Daoy (cell line): ENCODE data around the gene TCHP. TPM values are rescaled to one million over a fixed set of nuclear protein-coding genes. Genes with fewer than 3 reads are reported as not detected.
A peak's percentile ranks its signal among the peaks of the same experiment; 100 is the strongest.
"Not testable (repeated sequence)": the region's sequence is repeated elsewhere in the genome, so short reads cannot be mapped to it uniquely, and the experiment has no call there.

Experiments used
- DNase-seq: peaks from one replicate; pipeline ENCODE4 v3.0.0-alpha.2; 2015; ENCODE audit warnings: low read depth
- total RNA-seq: library from RNA; depleted of rRNA; stranded (reverse); fragments of >200 nt; shearing (Covaris generic); gene quantifications from 2 replicates; pipeline ENCODE4 v1.2.3, GENCODE V29; 2014

The TCHP gene
- total RNA-seq, 1 experiment from 2014 or later, result 37.3 TPM

- no peak for DNase-seq
Measured at GRCh38 chr12:109910254-109910968, 10.3 kb downstream of the TCHP start.

GRCh38 chr12:109910969-109911348, 10.9 kb downstream of the TCHP start:
- peak; percentile 55 for DNase-seq

- no peak for DNase-seq
Measured at GRCh38 chr12:109912855-109913321, 12.8 kb downstream of the TCHP start.

DNA sequence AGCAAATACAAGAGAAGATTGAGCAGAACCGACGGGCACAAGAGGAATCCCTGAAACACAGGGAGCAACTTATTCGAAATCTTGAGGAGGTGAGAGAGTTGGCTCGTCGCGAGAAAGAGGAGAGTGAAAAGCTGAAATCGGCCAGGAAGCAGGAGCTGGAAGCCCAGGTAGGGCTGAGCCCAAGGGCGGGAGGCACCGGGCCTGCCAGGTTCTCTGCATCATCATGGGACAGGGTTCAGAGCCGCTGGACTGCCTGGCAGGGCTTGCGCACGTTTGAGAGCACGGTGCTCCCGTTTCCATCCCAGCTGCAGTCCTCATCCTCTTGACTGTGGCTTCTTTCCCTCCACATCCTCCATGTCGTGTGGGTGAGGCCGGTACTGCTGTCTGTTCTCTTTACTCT, 14.4 kb downstream of the TCHP start:
- DNase-seq, result no peak

DNA sequence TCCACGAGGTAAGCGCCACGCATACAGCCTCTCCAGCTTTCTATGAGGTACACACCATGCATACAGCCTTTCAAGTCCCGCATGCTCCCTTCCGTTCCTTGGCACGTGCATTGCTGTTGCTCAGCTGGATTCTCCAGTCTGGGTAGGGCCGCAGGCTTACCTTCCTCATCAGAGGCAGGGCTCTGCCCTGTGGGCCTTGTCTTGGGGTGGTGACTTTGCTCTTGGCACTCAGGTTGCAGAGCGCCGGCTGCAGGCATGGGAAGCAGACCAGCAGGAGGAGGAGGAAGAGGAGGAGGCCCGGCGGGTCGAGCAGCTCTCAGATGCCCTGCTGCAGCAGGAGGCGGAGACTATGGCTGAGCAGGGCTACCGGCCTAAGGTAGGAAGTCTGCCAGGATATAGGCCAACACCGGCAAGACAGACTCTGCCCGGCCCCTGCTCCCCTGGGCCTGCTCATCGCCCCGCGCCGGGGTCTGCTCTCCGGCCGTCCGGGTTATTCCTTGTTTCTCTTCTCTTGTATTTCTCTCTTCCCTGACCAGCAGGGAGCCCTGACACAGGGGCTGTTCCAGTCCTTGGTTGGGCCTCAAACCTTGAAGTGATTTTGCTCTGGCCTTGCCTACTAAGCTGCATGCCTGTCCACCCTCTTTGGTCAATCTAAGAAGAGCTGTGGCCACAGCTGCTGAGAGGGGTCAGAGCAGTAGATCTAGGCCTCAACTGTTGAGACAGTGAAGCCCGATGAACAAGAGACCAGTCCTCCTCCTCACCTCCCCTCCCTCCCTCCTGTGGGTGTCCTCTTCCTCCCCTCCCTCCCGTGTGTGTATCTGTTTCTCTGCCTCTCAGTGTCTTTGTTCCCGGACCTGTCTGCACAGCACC, 15.3 kb downstream of the TCHP start:
- DNase-seq, result no peak

DNA sequence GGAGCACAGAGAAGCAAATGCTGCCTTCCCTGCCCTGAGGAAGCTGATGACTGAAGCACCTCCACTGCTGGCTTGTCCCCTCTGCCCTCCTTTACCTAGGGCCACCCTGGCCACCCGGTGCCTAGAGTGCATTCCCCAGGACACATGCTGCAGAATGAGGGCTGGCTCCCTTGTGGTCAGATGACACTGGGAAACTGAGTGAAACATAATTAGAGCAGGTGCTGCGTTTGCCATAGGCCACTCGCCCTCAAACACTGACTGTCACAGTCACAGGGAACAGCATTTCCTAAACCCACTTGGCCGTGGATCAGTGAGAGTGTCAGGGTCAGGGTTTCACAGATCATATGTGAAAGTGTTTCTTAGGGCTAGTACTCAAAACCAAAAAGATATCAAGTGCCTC, 16.0 kb downstream of the TCHP start:
- no peak for DNase-seq

GRCh38 chr12:109919456-109919855, 19.4 kb downstream of the TCHP start:
- no peak for DNase-seq

- DNase-seq, result no peak
Measured at GRCh38 chr12:109920261-109920780, 20.2 kb downstream of the TCHP start.

DNA sequence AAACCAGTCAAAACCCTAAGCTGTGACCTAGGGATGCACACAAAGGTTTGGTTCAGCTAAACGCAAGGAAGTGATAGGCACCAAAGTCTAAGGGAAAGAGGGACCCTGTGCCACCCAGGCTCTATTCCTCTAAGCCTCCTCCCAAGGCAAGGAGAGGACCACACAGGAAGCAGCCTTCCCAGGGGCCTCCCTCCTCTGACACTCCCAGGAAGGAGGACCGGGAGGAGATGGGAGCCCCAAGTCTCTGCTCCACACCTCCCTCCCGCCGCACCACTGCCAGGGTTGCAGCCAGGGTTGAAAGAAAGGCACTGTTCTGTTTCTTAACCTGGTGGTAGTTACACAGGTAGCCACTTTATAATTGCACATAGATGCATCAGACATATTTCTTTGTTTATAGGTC, 21.9 kb downstream of the TCHP start:
- no peak for DNase-seq

DNA sequence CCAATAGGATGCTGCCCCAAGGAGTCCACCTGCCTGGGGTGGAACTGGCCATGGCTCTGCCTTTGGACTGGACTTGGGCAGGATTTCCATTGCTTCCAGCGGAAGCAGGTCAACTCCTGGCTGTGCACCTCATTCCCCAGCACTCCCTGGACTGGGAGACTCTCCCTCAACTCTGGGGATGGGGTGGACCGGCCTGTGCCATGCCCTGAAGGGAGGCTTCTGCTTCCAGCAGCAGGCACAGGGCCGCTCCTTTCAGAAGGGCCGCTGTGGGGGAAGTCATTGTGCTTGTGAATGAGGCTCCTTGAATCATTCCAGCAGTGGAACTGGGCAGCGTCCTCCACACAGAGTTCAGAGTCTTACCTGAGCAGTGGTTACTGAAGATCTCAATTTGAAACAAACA, 23.0 kb downstream of the TCHP start:
- no peak for DNase-seq

GRCh38 chr12:109923481-109924245, 23.6 kb downstream of the TCHP start:
- no peak for DNase-seq

- DNase-seq, result no peak
Measured at GRCh38 chr12:109925185-109925840, 25.2 kb downstream of the TCHP start.

GRCh38 chr12:109926016-109926415, 25.9 kb downstream of the TCHP start:
- no peak for DNase-seq

GRCh38 chr12:109926488-109927210, 26.6 kb downstream of the TCHP start:
- DNase-seq, result no peak

GRCh38 chr12:109927622-109928021, 27.5 kb downstream of the TCHP start:
- peak; percentile 49 for DNase-seq

- DNase-seq, result no peak
Measured at GRCh38 chr12:109928058-109928656, 28.1 kb downstream of the TCHP start.

- DNase-seq, result not testable (repeated sequence)
Measured at GRCh38 chr12:109929326-109929725, 29.3 kb downstream of the TCHP start.

DNA sequence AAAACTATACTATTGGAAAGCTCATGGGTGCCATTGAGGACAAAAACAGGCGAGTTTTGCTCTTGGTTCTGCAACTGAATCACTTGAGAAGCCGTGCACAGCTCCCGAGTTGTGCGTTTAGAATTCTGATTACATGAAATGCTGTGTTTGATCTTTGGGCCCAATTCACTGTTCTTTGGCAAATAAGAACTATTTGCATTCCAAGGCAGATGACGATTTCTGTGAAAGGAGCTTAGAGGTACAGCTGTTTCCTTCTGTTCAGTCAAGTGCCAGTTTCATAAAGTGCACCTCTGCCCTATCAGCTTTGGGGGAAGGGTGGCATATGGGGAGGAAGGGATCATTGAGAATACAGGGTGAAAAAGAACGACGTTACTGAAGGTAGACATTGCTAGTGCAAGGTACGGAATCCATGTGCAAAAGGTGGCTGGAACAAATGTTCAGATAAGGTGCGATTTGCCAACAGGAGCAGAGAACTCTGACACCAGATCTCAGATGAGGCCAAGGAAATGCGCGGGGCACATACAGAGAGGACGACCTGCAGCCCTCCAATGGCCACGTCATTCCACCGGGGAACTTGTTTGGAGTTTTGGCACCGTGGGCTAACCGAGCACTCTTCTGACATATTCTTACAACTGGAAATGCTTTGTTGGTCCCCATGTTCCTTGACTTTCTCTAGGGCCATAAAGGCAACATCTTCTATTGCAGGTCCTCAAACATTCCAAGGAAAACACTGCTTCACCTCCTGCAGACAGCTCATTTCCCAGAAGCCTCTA, 30.1 kb downstream of the TCHP start:
- no peak for DNase-seq

GRCh38 chr12:109931143-109931542, 31.1 kb downstream of the TCHP start:
- DNase-seq, result no peak
